ENCODE measurements around the gene AGMO.

- TF ChIP-seq POLR2A (IDR thresholded peaks at IDR 0.05) (no peak), CTCF (IDR thresholded peaks at IDR 0.05) (no peak)
Measured at GRCh38 chr7:15481132-15481531, 80.7 kb downstream of the AGMO start.

All from right lobe of liver (tissue), 4 donors.